ENCODE results near the gene HES2.

GRCh38 chr1:6464915-6465314 lies 45.2 kb upstream of the HES2 start:
- no peak for TF ChIP-seq POLR2AphosphoS5 (IDR thresholded peaks at IDR 0.05)
- TF ChIP-seq, protein P1, sequence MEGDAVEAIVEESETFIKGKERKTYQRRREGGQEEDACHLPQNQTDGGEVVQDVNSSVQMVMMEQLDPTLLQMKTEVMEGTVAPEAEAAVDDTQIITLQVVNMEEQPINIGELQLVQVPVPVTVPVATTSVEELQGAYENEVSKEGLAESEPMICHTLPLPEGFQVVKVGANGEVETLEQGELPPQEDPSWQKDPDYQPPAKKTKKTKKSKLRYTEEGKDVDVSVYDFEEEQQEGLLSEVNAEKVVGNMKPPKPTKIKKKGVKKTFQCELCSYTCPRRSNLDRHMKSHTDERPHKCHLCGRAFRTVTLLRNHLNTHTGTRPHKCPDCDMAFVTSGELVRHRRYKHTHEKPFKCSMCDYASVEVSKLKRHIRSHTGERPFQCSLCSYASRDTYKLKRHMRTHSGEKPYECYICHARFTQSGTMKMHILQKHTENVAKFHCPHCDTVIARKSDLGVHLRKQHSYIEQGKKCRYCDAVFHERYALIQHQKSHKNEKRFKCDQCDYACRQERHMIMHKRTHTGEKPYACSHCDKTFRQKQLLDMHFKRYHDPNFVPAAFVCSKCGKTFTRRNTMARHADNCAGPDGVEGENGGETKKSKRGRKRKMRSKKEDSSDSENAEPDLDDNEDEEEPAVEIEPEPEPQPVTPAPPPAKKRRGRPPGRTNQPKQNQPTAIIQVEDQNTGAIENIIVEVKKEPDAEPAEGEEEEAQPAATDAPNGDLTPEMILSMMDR (IDR thresholded peaks at IDR 0.05) = no peak
- TF ChIP-seq POLR2A (IDR thresholded peaks at IDR 0.05) = no peak

Measured in prostate gland (tissue), 2 donors.